Measurements from ENCODE around the gene PTTG1IP.
"Not testable (repeated sequence)": the region's sequence is repeated elsewhere in the genome, so short reads cannot be mapped to it uniquely, and the experiment has no call there.

The PTTG1IP gene

DNA sequence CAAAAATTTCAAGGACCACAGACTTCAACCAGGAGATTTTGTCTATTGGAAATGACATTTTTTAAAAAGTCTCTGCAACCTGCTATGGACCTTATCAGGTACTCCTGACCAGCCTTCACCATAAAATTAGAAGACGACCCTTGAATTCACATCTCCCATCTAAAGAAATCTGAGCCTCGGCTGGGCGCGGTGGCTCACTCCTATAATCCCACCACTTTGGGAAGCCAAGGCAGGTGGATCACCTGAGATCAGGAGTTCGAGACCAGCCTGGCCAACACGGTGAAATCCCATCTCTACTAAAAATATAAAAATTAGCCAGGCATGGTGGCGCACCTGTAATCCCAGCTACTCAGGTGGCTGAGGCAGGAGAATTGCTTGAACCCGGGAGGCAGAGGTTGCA, 5.7 kb upstream of the PTTG1IP start:
- DNase-seq = not testable (repeated sequence)

DNA sequence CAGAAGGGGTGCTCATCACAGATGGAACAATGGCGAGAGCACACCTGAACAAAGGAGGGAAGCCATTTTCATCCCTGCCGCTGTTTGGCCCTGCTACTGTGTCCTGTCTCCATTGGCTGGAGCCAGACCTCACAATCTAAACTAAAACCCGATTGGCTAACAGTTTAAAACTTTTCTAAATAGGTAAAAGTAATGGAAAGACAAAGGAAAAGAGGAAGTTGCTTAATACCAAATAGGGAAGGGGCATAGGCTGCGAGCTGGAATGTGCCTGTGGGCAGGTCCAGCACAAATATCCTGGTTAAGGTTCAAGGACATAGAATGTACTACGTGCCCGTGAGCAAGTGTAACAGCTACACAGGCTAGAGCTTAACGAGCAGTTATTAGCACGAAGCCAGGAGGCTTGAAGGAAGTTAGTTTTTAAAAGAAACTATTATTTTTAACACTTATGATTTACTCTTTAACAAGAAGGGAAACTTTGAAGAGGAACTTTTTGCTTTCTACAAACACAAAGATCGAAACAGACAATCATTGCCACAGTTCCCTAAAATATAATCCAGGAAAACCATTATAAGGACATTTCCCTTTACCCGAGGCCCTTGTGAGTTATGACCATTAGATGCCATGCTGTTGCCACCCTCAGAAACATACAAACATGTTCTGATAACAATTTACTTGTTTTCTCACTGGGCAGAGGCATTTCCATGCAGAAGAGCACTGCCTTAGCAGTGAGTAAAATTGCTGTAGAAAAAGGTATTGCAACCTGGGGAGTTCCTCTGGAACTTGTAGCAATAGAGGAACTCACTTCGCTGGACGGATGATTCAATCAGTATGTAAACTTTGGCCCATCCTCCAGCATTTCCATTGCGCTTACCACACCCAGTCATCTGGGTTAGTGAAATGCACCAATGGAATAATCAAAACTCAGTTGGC, 4.8 kb upstream of the PTTG1IP start:
- DNase-seq = no peak

DNA sequence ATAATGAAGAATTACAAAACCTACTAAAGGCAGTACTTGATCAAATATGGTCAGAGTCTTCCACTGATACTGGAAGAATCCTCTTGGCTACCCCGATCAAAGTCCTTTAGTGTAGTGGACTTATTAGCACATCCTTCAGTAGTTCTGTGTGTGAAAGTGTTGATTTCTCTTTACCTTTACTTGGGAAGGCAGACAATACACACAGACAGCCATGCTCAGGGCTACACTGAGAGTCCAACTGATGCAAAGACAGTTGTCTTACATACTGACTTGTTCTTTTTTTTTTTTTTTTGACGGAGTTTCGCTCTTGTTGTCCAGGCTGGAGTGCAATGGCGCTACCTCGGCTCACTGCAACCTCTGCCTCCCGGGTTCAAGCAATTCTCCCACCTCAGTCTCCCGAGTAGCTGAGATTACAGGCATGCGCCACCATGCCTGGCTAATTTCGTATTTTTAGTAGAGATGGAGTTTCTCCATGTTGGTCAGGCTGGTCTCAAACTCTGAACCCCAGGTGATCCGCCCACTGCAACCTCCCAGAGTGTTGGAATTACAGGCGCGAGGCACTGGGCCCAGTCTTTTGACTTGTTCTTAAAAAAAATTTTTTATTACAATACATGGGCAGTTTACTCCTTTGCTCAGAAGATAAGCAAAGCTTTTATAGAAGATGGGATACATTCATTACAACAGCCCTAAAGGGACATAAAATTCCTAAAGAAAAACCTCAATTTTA, 3.5 kb upstream of the PTTG1IP start:
- no peak for DNase-seq

DNA sequence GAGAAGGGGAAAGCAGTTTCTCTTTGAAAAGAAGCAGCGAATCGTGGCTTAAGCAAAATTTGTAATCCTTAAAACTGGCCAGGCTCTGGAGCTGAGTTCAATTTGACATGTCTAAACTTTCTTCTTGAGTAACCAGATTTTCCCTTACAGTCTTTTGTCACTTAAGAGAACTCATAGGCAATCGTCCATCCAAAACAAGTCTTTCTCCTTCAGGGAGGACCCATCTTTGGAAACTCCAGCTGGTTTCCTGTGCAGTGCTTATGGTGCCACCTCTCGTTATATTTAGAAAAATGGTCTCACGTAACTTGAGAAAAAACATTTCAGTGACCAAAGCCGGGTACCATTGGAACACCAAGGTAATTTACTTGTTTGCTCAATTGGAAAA, 1.8 kb upstream of the PTTG1IP start:
- no peak for DNase-seq

DNA sequence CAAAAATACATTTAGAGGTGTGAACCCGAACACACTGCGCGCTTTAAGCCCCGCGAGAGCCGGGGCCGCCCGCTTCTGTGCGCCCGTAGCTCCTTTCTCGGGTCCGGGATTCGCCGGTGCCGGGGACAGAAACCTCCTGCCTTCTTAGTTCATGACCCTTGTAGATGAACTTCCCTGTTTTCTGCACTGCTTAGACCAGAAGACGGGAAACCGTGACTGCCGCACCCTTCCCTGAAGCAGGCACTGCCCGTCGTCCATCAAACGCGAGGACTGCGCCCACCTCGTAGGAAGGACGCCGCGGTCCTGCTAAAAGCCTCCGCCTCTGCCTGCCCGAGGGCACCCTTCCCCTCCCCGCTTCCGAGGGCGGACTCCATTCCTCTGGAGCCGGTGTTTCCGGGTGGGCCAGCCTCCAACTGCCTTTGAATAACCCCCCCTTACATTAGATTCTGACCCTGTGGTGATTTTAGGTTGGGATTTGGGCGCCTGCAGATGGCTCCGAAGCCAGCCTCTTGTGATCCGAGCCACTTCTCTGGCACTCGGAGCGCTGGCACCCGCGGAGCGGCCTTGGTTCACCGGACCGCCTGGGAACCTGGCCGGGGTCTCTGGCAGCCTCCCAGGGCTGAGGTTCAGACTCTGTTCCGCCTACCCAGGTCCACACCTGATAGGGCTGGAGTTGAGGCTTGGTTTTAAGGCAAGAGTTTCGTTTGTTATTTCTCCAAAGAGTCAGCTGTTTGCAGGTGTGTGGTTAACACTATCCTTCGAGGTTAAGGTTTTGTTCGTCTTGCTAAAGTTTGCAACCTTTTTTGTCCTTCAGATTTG, 1.2 kb upstream of the PTTG1IP start:
- no peak for DNase-seq

DNA sequence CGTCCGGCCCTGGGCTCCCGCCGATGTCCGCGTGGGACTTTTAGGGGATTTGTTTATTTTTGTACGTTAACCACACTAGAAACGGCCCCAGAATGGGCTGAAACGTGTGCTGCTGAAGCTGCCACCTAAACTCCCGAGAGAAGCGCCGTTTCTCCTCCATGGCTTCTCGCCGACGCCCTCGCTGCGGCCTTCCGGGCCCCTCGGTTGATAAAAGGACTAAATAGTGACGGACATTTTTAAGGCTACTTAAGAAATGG, 678 bp upstream of the PTTG1IP start:
- DNase-seq = no peak

DNA sequence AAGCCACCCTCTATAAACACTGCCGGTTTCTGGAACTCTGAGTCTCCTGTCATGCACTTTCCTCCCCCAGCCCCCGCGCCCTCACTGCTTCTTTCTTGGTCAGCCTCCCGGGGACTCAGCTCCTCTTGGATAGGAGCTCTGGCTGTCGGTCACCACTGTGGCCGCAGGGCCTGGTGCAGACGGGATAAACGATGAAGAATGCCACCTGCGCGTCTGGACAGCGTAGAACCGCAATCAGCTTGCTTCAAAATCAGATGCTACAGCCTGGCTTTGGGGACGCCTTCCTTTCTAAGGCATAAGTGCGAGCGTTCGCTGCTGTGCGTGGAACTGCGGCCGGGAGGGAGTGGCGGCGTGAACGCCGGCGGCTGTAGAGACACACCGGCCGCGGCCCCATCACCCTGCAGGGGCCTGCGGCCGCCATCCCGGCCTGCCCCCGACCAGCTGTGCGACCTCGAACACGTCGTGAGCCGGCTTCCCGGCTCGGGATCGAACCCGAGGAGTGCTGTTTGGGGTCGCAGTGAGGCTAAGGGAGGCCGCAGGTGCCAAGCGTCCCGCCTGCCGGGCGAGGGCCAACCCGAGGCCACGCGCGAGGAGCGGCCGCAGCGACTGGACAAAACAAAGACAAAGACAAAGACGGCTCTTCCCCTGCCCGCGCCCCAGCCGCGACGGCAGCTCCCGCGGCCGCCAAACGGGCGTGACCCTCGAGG, 688 bp downstream of the PTTG1IP start:
- no peak for DNase-seq

DNA sequence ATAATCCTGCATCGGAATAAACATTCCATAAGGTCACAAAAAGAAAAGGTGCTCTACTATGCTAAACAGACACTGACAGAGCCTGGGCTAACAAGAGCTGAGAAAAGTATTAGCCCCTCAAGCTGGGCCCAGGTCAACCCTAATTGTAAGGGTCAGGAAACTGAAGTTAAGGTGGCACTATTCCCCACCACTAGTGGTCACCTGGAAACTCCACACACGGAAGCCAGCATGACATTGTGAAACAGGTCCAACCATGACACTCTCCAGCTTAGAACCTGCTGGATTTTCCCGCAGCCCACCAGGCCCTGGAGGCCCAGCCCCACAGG, 1.2 kb downstream of the PTTG1IP start:
- DNase-seq = no peak

DNA sequence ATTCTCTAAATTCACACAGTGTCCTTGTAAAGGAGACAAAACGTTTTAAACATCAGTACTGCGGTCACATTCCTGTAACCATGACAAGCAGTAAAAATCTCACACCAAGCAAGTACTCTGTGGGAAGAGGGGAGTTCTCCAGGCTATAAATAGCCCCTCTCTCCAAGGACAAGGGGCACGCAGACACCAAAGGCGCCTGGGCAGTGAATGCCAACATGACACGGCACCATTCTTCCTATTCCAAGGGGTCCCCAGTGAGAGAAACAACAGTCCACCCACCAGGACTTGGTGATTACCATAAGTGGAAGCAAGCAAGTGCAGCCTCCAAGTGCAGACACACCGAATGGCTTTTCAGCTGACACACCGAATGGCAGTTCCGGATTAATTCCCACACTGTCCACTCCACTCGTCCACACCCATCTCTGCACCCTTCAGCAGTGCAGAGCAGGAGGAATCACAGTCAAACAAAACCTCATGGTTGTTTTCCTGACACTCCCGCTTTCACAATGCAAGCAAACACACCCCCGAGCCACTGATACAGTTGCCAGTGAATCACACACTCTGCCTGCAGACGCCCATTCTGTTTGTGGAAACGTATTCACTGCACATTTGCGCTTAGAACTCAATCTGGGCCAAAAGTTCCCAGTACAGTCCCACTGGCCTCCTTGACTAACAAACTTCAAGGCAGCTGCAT, 1.8 kb downstream of the PTTG1IP start:
- DNase-seq = peak; percentile 53

DNA sequence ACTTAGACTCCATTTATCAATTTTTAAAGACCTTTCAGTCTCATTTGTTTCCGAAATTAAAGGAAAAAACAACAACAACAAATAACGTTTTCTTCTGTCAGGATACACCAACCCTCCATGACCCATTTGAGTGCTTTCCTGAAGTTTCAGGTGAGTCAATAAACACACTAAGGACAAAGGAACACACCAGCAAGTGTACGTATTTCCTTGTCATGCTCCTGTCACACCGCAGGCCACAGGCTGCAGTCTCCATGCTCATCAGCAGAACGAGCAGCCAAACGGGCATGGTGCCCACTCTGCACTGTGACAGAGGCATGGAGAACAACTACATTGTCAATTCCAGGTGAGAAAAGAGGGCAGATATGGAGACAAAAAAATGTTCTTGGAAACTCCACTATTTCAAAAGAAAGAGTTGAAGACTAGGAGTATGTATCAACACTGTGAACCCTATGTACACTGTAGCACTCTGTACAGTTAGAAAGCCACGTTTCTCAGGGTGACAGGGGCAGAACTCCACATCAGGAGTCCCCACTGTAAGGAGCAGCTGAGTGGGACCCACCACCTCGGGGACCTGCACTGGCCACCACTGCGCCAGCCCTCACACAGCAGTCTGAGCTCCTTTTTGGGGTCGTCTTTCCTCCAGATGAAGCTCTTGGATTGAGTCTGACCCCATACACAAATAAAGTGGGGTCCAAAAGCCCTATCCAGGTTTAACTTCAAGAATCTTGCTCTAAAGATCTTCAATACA, 2.6 kb downstream of the PTTG1IP start:
- DNase-seq = no peak

DNA sequence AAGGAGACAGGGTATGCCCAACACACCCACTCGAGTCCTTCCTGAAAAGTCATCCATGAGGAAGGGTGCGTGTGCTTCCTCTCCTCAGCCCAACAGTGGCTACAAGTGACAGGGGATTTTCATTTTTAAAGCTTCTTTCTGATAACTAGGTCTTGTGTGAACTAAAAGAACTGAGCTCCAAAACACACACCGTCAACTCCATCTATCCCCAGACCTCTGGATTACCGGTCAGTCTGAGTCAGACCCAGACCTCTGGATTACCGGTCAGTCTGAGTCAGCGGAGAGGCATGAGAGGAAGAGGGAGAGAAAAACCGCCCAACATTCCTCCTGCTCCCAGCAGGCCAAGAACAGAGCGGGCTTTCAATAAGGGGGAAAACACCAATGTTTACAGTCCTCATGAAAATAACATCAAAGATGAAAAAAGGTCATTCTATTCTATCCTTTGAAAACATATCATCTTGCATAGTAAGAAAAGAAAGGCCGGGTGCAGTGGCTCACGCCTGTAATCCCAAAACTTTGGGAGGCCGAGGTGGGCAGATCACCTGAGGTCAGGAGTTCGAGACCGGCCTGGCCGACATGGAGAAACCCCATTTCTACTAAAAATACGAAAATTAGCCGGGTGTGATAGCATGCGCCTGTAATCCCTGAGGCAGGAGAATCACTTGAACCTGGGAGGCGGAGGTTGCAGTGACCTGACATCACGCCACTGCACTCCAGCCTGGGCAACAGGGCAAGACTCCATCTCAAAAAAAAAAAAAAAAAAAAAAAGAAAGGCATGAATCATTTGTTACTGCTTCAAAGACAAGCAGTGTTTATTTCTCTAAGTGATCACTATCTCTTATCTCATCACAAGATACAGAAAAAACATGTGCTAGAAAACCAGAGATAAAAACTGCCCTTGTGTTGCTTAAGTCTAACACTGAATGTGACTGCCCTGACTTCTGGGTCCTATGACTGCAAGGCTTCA, 3.4 kb downstream of the PTTG1IP start:
- peak; percentile 89 for DNase-seq

DNA sequence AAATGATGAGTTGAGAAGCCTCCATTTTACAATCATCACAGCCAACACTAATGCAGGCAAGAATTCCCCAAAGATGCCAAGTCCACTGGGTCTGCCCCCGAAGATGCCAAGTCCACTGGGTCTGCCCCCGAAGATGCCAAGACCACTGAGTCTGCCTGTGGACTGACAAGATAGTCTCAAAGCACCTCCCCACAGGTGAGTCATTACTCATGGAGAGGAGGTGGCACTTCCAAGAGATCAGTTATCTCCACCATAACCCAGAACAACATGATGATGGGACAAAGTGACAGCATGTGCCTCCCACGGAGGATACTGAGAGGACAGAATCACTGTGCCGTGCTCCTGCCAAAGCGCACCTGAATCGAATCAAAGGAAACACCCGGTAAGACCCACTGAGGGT, 4.8 kb downstream of the PTTG1IP start:
- no peak for DNase-seq

DNA sequence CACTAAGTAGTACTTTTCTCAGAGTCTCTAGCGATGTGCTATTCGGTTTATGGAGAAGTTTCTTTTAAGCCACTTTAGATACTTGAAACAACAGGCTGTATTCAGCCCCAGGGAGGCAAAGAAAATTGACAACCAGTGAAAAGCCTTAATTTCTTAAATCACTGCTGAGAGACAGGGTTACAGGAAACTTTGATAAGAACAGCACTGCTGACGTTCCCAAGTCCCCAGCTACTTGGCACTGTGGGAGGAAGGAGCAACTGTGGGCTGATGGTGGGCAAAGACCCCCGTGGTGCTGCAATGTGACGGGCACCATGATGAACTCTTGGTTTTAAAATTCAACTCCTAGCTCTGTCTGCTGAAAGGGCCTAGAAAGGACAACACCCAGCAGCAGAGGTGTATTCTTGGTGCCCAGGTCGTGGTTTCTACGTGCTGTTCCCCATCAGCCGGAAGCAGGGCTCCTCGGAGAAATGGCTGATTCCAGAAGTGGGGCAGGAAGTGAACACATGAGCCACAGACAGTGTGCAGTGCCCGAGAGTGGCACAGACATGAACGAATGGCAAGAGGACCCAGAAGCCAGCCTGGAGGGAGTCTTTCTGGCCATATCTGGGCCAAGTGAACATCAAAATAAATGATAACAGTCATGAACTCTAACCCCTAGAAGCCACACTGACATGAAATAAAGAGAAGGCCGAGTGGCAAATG, 5.3 kb downstream of the PTTG1IP start:
- DNase-seq = no peak

DNA sequence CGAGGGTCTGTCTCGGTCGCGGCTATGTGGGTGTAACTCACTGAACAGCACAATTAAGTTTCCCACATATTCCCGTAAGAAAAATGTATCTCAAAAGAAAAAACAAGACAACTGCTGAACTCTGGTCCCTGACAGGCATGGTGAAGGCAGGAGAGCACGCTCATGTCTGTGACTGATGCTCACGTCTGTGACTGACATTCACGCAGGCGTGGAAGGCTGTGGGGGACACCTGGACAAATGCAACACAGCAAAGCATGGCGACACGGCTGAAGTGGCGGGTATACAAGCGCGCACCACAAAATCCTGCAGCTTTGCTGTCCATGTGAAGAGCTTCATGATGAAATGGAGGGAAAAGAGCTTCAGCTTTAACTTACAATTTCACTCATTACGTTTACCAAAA, 6.0 kb downstream of the PTTG1IP start:
- no peak for DNase-seq

DNA sequence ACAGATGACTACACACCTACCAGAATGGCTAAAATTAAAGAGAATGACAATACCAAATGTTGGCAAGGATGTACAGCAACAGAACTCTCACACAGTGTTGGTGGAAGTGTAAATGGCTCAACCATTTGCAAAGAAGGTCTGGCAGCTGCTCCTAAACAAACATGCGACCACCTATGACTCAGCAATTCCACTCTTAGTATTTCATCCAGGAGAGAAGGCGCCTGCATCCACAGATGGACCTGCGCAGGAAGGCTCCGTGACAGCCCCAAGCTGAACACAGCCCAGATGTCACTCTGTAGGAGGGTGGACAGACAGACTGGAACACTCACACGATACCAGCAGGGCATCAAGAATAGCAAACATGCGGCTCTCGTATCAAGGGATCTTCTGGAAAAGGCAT, 6.7 kb downstream of the PTTG1IP start:
- DNase-seq = peak; percentile 70

DNA sequence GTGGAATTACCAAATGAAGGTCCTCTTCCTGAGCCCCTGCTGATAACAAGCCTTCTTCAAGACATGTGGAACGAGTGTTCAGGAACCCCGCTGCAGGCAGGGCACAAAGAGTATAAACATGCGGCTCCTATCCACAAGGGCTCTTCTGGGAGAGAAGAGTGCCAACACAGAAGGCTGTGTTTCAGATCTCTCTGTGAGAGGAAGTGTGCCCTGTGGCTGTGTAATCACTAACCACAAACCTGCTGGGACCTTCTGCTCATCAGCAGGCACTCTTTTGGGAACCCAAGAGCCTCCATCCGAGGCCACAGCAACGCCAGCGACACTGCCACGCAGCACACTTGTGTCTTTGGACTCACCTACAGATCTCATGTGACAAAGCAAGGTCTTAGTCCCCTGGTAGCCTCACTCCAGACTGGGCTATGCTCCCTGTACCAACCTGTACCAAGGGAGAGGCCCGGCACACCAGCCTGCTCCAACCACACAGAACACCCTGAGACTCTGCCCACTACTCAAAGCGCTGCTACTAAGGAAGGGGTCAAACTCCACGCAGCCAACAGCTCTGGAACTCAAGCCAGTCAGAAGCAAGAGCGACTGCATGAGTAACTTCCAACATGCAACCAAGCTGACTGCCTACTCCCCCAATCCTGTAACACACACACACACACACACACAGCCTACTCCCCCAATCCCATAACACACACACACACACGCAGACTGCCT, 7.8 kb downstream of the PTTG1IP start:
- no peak for DNase-seq

DNA sequence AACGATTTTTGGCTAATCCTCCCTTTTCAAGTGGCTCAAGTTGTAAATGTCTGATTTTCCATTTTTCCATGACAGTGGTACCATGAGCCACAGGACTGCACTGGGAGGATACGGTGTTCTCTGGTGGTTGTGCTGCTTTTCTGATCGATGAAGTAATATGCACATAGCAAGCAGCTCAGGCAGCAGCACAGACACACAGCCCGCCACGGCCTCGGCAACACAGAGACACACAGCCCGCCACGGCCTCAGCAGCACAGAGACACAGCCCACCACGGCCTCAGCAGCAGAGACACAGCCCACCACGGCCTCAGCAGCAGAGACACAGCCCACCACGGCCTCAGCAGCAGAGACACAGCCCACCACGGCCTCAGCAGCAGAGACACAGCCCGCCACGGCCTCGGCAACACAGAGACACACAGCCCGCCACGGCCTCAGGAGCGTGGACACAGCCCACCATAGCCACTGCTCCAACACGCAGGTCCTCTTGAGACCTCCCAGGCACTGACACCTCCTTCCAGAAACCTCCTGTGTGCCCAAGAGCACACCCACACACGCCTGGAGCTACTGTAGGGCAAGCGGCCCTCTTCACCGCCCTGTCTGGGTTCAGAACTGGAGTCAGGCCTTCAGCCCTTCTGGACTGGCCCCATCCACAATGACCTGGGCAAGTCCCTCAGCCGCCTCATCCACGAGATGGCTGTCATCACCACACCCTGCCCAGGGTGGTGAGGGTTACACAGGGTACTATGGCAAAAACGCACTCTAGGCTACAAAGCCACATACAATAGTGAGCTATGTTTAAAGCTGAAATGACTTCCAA, 10.4 kb downstream of the PTTG1IP start:
- no peak for DNase-seq

DNA sequence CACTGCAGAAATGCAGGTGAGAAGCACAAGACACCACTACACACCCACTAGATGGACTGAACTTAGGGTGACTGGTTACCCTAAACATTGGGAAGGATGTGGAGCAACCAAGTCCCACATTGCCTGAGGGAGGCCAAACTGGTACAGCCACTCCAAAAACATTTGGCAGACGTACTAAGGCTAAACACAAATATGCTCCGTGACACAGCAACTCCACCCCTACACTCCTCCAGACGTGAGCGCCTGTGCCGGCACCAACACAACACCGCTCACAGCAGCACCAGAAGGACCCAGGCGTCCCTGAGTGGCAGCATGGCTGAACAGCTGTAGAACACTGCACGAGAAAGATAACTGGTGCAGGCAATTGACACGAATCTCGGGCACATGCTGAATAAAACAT, 14.7 kb downstream of the PTTG1IP start:
- DNase-seq = no peak
